DOHH2 (cell line): ENCODE results near the gene L3MBTL3.

Source experiments
- H3F3A ChIP-seq: fragments of 200-600 bp; sonication (generic), shearing (Covaris generic); 2 replicates; pipeline ENCODE4 v1.6.0; 2016; ENCODE audit warnings: antibody characterized with exemption, mild to moderate bottlenecking; ENCODE audit not compliant: control insufficient read depth, insufficient read depth
- H3K27ac ChIP-seq: fragments of 200-600 bp; sonication (generic); 2 replicates; pipeline ENCODE4 v1.5.1; 2014; ENCODE audit warnings: low read depth, mild to moderate bottlenecking, low read length, moderate library complexity
- H3K27me3 ChIP-seq: fragments of 200-600 bp; sonication (generic); 2 replicates; pipeline ENCODE4 v1.6.1; 2014; ENCODE audit warnings: mild to moderate bottlenecking, low read length, mixed read lengths; ENCODE audit not compliant: control insufficient read depth
- H3K36me3 ChIP-seq: fragments of 200-600 bp; sonication (generic); 2 replicates; pipeline ENCODE4 v1.6.1; 2014; ENCODE audit warnings: mild to moderate bottlenecking, low read length, moderate library complexity, mixed read lengths; ENCODE audit not compliant: control insufficient read depth
- H3K4me1 ChIP-seq: fragments of 200-600 bp; sonication (generic); 2 replicates; pipeline ENCODE4 v1.6.1; 2014; ENCODE audit warnings: mild to moderate bottlenecking, low read length, mixed read lengths; ENCODE audit not compliant: control insufficient read depth
- H3K4me2 ChIP-seq: fragments of 200-600 bp; sonication (generic); 2 replicates; pipeline ENCODE4 v1.6.0; 2014; ENCODE audit warnings: mild to moderate bottlenecking, low read length, moderate library complexity
- H3K4me3 ChIP-seq: fragments of 200-600 bp; sonication (generic); 2 replicates; pipeline ENCODE4 v1.5.1; 2014; ENCODE audit warnings: mild to moderate bottlenecking, low read length, mixed read lengths
- H3K79me2 ChIP-seq: fragments of 200-600 bp; sonication (generic); 2 replicates; pipeline ENCODE4 v1.6.1; 2014; ENCODE audit warnings: mild to moderate bottlenecking, low read length, mixed read lengths; ENCODE audit not compliant: control insufficient read depth
- H3K9me2 ChIP-seq: fragments of 200-600 bp; sonication (generic); replicated peaks from 2 replicates; pipeline ENCODE4 v1.6.1; 2014; ENCODE audit warnings: mild to moderate bottlenecking, low read length, mixed read lengths; ENCODE audit not compliant: control insufficient read depth
- H3K9me3 ChIP-seq: fragments of 200-600 bp; sonication (generic); 2 replicates; pipeline ENCODE4 v1.6.1; 2014; ENCODE audit warnings: antibody characterized with exemption, low read length, mixed read lengths; ENCODE audit not compliant: control insufficient read depth, insufficient read depth
- H4K20me1 ChIP-seq: fragments of 200-600 bp; sonication (generic); 2 replicates; pipeline ENCODE4 v1.6.0; 2014; ENCODE audit warnings: low read depth, mild to moderate bottlenecking, antibody characterized with exemption, low read length, moderate library complexity; ENCODE audit not compliant: control insufficient read depth, insufficient read depth
- EZH2phosphoT487 ChIP-seq: fragments of 200-600 bp; sonication (generic); IDR thresholded peaks from 2 replicates; pipeline ENCODE4 v1.6.1; 2017; ENCODE audit warnings: borderline replicate concordance, mild to moderate bottlenecking, antibody characterized with exemption, low read length, moderate library complexity, mixed read lengths
- TF ChIP-seq, protein P1 (sequence below): fragments of 200-600 bp; sonication (generic); IDR thresholded peaks from one replicate; pipeline ENCODE4 v1.5.1; 2014; ENCODE audit warnings: antibody characterized with exemption, mild to moderate bottlenecking, low read depth, low read length; ENCODE audit not compliant: poor library complexity, severe bottlenecking

The L3MBTL3 gene

GRCh38 chr6:130183271-130184222 lies 165.2 kb downstream of the L3MBTL3 start:
- H3K4me2 ChIP-seq = no peak overlapping the region
- H3K9me2 ChIP-seq = no peaks in the 10 kb centered on the region
- H3K36me3 ChIP-seq = no peaks in the 10 kb centered on the region
- H3F3A ChIP-seq = no peaks in the 10 kb centered on the region
- H4K20me1 ChIP-seq = no peaks in the 10 kb centered on the region
- no peak for TF ChIP-seq EZH2phosphoT487
- TF ChIP-seq, protein P1, sequence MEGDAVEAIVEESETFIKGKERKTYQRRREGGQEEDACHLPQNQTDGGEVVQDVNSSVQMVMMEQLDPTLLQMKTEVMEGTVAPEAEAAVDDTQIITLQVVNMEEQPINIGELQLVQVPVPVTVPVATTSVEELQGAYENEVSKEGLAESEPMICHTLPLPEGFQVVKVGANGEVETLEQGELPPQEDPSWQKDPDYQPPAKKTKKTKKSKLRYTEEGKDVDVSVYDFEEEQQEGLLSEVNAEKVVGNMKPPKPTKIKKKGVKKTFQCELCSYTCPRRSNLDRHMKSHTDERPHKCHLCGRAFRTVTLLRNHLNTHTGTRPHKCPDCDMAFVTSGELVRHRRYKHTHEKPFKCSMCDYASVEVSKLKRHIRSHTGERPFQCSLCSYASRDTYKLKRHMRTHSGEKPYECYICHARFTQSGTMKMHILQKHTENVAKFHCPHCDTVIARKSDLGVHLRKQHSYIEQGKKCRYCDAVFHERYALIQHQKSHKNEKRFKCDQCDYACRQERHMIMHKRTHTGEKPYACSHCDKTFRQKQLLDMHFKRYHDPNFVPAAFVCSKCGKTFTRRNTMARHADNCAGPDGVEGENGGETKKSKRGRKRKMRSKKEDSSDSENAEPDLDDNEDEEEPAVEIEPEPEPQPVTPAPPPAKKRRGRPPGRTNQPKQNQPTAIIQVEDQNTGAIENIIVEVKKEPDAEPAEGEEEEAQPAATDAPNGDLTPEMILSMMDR = no peak
- no peak overlapping the region for H3K27ac ChIP-seq
- H3K27me3 ChIP-seq = no peaks in the 10 kb centered on the region
- no peaks in the 10 kb centered on the region for H3K9me3 ChIP-seq
- H3K4me3 ChIP-seq = no peak overlapping the region
- H3K79me2 ChIP-seq = no peaks in the 10 kb centered on the region
- H3K4me1 ChIP-seq = no peaks in the 10 kb centered on the region

- no peak overlapping the region for H3K27ac ChIP-seq
- no peaks in the 10 kb centered on the region for H3K79me2 ChIP-seq
- H3K27me3 ChIP-seq = no peaks in the 10 kb centered on the region
- H3K9me2 ChIP-seq = no peaks in the 10 kb centered on the region
- H3F3A ChIP-seq = no peaks in the 10 kb centered on the region
- H3K4me3 ChIP-seq = no peak overlapping the region
- TF ChIP-seq EZH2phosphoT487 = no peak
- TF ChIP-seq, protein P1 = no peak
- H3K4me2 ChIP-seq = no peak overlapping the region
- no peaks in the 10 kb centered on the region for H3K4me1 ChIP-seq
- no peaks in the 10 kb centered on the region for H3K36me3 ChIP-seq
- H4K20me1 ChIP-seq = no peaks in the 10 kb centered on the region
- H3K9me3 ChIP-seq = no peaks in the 10 kb centered on the region
Observed at GRCh38 chr6:130185658-130186057, 167.3 kb downstream of the L3MBTL3 start.

DNA sequence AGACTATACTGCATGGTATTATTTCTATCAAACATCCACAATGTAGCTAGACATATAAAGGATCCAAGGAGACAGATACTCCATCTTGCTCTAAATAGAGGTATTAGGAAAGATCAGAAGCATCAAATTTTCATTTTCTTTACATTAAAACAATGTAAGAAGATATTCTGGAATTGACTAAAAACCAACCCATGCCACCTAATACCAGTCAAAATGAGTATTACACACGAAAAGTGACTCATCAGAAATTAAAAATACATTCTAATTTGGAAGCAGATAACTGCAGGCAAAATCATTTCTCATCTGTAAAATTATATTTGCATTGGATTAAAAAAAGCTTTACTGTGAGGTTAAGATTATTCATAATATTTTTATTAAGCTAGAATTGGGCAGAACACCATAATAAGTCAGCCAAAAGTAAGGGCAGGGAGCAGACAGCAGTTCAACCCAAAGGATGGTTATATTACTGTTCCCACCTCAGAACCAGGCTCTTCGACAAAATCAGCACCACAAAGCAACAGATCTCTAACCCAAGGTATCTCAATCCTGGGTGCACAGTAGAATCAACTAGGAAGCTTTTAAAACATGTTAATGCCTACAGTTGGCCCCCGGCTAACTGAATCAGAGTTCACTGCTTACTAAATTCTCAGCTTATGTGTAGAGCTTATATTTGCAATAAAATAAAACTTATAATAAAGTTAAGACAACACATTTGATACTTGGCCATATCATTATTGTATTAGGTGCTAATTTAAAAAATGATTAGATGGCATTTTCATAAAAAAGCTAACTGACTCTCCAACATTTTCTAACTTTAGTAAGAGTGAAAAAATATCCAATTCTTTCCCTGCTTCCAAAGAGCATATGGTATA lies 169.2 kb downstream of the L3MBTL3 start:
- no peak overlapping the region for H3K4me3 ChIP-seq
- no peaks in the 10 kb centered on the region for H4K20me1 ChIP-seq
- H3K4me2 ChIP-seq = no peak overlapping the region
- TF ChIP-seq, protein P1 = no peak
- no peak for TF ChIP-seq EZH2phosphoT487
- H3K36me3 ChIP-seq = no peaks in the 10 kb centered on the region
- H3K27me3 ChIP-seq = no peaks in the 10 kb centered on the region
- no peaks in the 10 kb centered on the region for H3K9me3 ChIP-seq
- no peak overlapping the region for H3K27ac ChIP-seq
- no peaks in the 10 kb centered on the region for H3K9me2 ChIP-seq
- H3K79me2 ChIP-seq = no peaks in the 10 kb centered on the region
- H3K4me1 ChIP-seq = no peaks in the 10 kb centered on the region
- H3F3A ChIP-seq = no peaks in the 10 kb centered on the region
